Measurements from ENCODE around the gene BAZ2A.

GRCh38 chr12:56596815-56597214 is 33.3 kb downstream of the BAZ2A start:
- TF ChIP-seq ZNF513 (tag by site-specific recombination; IDR thresholded peaks at IDR 0.05) (no peak), CTCF (tag by site-specific recombination; IDR thresholded peaks at IDR 0.05) (no peak), ZNF23 (tag by site-specific recombination; IDR thresholded peaks at IDR 0.05; ENCODE audit: borderline replicate concordance) (no peak), PRDM10 (tag by site-specific recombination; IDR thresholded peaks at IDR 0.05) (0 out of 2 replicates have a peak, but pooled peaks have one; percentile 19), ZNF670 (tag by site-specific recombination; IDR thresholded peaks at IDR 0.05; ENCODE audit: low read depth) (no peak), ZNF561 (tag by site-specific recombination; IDR thresholded peaks at IDR 0.05; ENCODE audit: borderline replicate concordance) (no peak), PATZ1 (tag by site-specific recombination; IDR thresholded peaks at IDR 0.05) (no peak)

Data from HEK293 (cell line).